ENCODE data around the gene FGF1. TPM values are rescaled to one million over a fixed set of nuclear protein-coding genes. Genes with fewer than 3 reads are reported as not detected.

Gene FGF1
- total and polyA plus RNA-seq, 7 donors = 0.60 to 5.4 (median 2.0) TPM

DNA sequence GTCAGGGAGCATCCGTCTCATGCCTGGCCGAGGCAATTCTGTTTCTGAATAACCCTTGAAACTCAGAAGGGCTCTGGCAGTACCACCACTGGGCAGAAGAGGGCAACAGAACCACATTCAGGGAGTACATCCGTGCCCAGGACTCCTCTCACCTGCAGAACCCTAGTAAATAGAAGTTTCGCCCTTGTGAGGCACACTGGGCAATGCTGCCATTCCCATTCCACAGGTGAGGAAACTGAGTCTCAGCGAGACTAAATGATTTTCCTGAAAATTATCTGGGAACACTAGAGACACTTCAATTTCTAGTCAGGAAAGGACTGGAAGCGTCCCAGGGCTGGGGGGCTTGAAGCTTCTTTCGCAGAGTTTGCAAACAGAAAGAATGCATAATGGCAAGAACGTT, 74.7 kb downstream of the FGF1 start:
- intact Hi-C loops (cut with DNase I) = loop anchor here (1.0 to 10.0 kb wide), 3 partner anchors 44 to 274 kb away; no protein-coding TSS in a partner anchor
- Histone ChIP-seq H3K4me3 (no peak overlapping the region), H3K4me1 (peaks cover 0 to 12% (median 5%) of the 10 kb centered on the region in 4 donors), H3K9me3 (no peaks in the 10 kb centered on the region), H3K27ac (no peak overlapping the region), H3K36me3 (no peaks in the 10 kb centered on the region), H3K27me3 (no peaks in the 10 kb centered on the region)
- WGBS, 2 donors = 37 to 41% methylated on average over 8 of the region's 8 CpGs
- DNase-seq = peak; percentile 80
- TF ChIP-seq POLR2AphosphoS5 (IDR thresholded peaks at IDR 0.05) = no peak
- TF ChIP-seq POLR2A (IDR thresholded peaks at IDR 0.05) = no peak
- TF ChIP-seq EP300 (IDR thresholded peaks at IDR 0.05) = no peak
- TF ChIP-seq, protein P1, sequence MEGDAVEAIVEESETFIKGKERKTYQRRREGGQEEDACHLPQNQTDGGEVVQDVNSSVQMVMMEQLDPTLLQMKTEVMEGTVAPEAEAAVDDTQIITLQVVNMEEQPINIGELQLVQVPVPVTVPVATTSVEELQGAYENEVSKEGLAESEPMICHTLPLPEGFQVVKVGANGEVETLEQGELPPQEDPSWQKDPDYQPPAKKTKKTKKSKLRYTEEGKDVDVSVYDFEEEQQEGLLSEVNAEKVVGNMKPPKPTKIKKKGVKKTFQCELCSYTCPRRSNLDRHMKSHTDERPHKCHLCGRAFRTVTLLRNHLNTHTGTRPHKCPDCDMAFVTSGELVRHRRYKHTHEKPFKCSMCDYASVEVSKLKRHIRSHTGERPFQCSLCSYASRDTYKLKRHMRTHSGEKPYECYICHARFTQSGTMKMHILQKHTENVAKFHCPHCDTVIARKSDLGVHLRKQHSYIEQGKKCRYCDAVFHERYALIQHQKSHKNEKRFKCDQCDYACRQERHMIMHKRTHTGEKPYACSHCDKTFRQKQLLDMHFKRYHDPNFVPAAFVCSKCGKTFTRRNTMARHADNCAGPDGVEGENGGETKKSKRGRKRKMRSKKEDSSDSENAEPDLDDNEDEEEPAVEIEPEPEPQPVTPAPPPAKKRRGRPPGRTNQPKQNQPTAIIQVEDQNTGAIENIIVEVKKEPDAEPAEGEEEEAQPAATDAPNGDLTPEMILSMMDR (IDR thresholded peaks at IDR 0.05) = peak; percentile 84 to 93 (median 89)

DNA sequence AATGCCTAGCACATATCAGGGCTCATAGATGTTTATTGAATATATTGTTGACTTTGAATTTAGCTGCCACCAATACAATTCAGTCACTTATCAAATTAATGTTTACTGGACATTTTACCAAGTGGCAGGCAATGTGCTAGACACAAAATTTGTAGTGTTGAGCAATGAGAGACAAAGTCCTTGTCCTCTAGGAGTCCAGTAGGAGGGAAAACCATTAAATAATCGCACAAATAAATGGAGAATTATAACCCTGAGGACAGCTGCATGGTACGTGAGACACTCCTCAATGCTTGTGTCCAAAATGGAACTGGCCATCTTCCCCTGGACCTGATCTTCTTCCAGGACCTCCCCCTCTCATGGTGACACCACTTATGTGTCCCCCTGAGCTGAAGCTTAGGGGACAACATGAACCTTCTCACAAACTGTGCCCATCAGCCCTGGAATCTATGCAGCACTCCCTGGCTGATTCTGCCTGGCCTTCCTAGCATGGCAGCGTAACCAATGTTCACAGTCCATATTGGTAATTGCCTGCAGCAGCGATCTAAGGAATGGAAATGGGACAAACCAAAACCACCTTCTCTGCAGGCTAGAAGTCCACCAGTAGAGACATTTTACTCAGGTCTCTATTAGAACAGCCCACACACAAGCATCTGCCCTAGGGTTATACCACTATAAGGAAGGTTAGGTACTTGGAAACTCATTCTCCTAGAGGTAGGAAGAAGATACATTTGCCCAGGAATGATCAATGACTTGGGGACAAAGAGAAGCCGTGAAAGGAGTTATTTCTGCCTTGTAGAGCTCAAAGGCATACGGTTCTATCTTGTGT, 75.5 kb downstream of the FGF1 start:
- H3K4me1 ChIP-seq = peaks cover 0 to 17% (median 7%) of the 10 kb centered on the region in 4 donors
- no peaks in the 10 kb centered on the region for H3K27me3 ChIP-seq
- no peaks in the 10 kb centered on the region for H3K9me3 ChIP-seq
- H3K27ac ChIP-seq = no peak overlapping the region
- intact Hi-C loops (cut with DNase I) = loop anchor here (1.0 to 10.0 kb wide), 3 partner anchors 44 to 274 kb away; no protein-coding TSS in a partner anchor
- no peak overlapping the region for H3K4me3 ChIP-seq
- no peaks in the 10 kb centered on the region for H3K36me3 ChIP-seq
- 60 to 81% methylated on average over 6 of the region's 6 CpGs for WGBS, 2 donors
- TF ChIP-seq, protein P1 (IDR thresholded peaks at IDR 0.05) = no peak
- TF ChIP-seq POLR2AphosphoS5 (IDR thresholded peaks at IDR 0.05) (no peak), POLR2A (IDR thresholded peaks at IDR 0.05) (no peak), EP300 (IDR thresholded peaks at IDR 0.05) (no peak)
- DNase-seq = no peak

DNA sequence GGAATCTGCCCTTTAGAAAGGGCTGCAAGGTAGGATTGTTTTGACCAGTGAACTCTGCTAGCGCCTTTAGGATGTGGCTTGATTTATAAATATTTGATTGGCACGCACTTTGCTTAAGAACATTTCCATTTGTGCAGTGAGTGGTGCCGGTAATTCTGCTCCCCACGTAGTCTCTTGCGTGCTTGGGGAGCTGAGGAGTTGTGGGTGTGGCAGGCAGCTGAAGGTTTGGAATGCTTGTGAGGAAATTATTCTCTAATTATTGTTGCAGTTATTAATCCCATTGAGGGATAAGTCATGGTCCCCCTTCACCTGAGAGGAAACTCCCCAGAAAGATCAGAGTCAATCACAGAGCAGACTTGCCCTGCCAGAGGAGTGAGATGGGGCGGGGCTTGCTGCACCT, 76.7 kb downstream of the FGF1 start:
- WGBS, 2 donors = 52 to 86% methylated on average over 6 of the region's 6 CpGs
- no peak overlapping the region for H3K27ac ChIP-seq
- no peak for DNase-seq
- no peaks in the 10 kb centered on the region for H3K36me3 ChIP-seq
- H3K4me3 ChIP-seq = no peak overlapping the region
- H3K9me3 ChIP-seq = no peaks in the 10 kb centered on the region
- no peaks in the 10 kb centered on the region for H3K27me3 ChIP-seq
- H3K4me1 ChIP-seq = peaks cover 0 to 19% (median 8%) of the 10 kb centered on the region in 4 donors
- TF ChIP-seq POLR2AphosphoS5 (IDR thresholded peaks at IDR 0.05) (no peak), POLR2A (IDR thresholded peaks at IDR 0.05) (no peak), EP300 (IDR thresholded peaks at IDR 0.05) (no peak)
- TF ChIP-seq, protein P1 (IDR thresholded peaks at IDR 0.05) = no peak
- intact Hi-C loops (cut with DNase I) = no loop called here

DNA sequence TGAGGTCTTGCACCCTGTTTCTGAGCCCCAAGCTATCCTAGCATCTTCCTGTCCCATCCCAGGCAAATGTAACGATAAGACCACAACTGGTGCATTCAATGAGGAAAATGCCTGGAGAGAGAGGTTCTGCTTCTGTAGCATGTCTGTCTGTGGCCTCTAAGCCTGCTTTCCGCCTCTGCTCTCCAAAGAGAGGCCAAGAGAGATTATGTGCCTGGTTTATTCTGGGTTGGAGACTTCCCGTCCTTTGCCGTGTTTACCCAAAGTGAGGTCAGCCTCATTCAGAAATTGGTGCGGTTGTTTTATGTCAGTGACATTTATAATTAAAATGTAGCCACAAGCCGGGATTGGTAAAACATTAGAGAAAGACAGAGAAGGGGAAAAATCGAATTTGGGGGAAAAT, 77.8 kb downstream of the FGF1 start:
- 21 to 61% methylated on average over 7 of the region's 7 CpGs for WGBS, 2 donors
- intact Hi-C loops (cut with DNase I) = no loop called here

More for the DNA sequence above, 77.8 kb downstream of the FGF1 start:
- Histone ChIP-seq H3K36me3 (no peaks in the 10 kb centered on the region), H3K4me3 (no peak overlapping the region), H3K4me1 (peaks cover 0 to 9% (median 3%) of the 10 kb centered on the region in 4 donors), H3K9me3 (no peaks in the 10 kb centered on the region), H3K27ac (no peak overlapping the region), H3K27me3 (no peaks in the 10 kb centered on the region)
- no peak for DNase-seq
- TF ChIP-seq POLR2A (IDR thresholded peaks at IDR 0.05) (no peak), POLR2AphosphoS5 (IDR thresholded peaks at IDR 0.05) (no peak), EP300 (IDR thresholded peaks at IDR 0.05) (no peak)
- TF ChIP-seq, protein P1 (IDR thresholded peaks at IDR 0.05) = no peak
